GM18498 (cell line): ENCODE data around the gene SLC12A8.

Experiments
- ATAC-seq: cut with Tn5 transposase; IDR thresholded peaks from one replicate; pipeline ENCODE4 v1.9.1; 2021; ENCODE audit warnings: mild to moderate bottlenecking, moderate library complexity; ENCODE audit not compliant: unreplicated experiment

Gene SLC12A8

GRCh38 chr3:125212509-125213363 is at the start of gene SLC12A8:
Gene SLC12A8, minus strand, starts transcription at chr3:125212748. Its CDS starts 1,399 bp downstream, at chr3:125211349.
- no peak for ATAC-seq

- no peak for ATAC-seq
Measured at GRCh38 chr3:125262161-125262560, 49.6 kb upstream of the SLC12A8 start.

- ATAC-seq, result no peak
Measured at GRCh38 chr3:125261031-125261430, 48.5 kb upstream of the SLC12A8 start.

- ATAC-seq, result no peak
Measured at GRCh38 chr3:125260158-125260557, 47.6 kb upstream of the SLC12A8 start.

- no peak for ATAC-seq
Measured at GRCh38 chr3:125257536-125257935, 45.0 kb upstream of the SLC12A8 start.

GRCh38 chr3:125256675-125257074 is 44.1 kb upstream of the SLC12A8 start:
- no peak for ATAC-seq

GRCh38 chr3:125250973-125251372 is 38.4 kb upstream of the SLC12A8 start:
- ATAC-seq, result no peak

GRCh38 chr3:125246237-125246636 is 33.7 kb upstream of the SLC12A8 start:
- no peak for ATAC-seq

GRCh38 chr3:125245521-125245920 is 33.0 kb upstream of the SLC12A8 start:
- no peak for ATAC-seq

- ATAC-seq, result no peak
Measured at GRCh38 chr3:125240496-125240895, 27.9 kb upstream of the SLC12A8 start.

GRCh38 chr3:125239266-125239665 is 26.7 kb upstream of the SLC12A8 start:
- no peak for ATAC-seq

- no peak for ATAC-seq
Measured at GRCh38 chr3:125238759-125239158, 26.2 kb upstream of the SLC12A8 start.

- no peak for ATAC-seq
Measured at GRCh38 chr3:125236331-125236903, 23.9 kb upstream of the SLC12A8 start.

GRCh38 chr3:125234831-125235230 is 22.3 kb upstream of the SLC12A8 start:
- no peak for ATAC-seq

GRCh38 chr3:125232401-125232800 is 19.9 kb upstream of the SLC12A8 start:
- no peak for ATAC-seq

GRCh38 chr3:125231895-125232294 is 19.3 kb upstream of the SLC12A8 start:
- no peak for ATAC-seq

- ATAC-seq, result no peak
Measured at GRCh38 chr3:125229707-125230106, 17.2 kb upstream of the SLC12A8 start.

- ATAC-seq, result no peak
Measured at GRCh38 chr3:125229168-125229567, 16.6 kb upstream of the SLC12A8 start.

GRCh38 chr3:125221831-125222230 is 9.3 kb upstream of the SLC12A8 start:
- ATAC-seq, result no peak

- no peak for ATAC-seq
Measured at GRCh38 chr3:125220727-125221429, 8.3 kb upstream of the SLC12A8 start.

- ATAC-seq, result no peak
Measured at GRCh38 chr3:125220183-125220582, 7.6 kb upstream of the SLC12A8 start.

- ATAC-seq, result no peak
Measured at GRCh38 chr3:125219261-125219701, 6.7 kb upstream of the SLC12A8 start.
